ENCODE measurements around the gene TNRC18. TPM values are rescaled to one million over a fixed set of nuclear protein-coding genes. Genes with fewer than 3 reads are reported as not detected.
"Not testable (repeated sequence)": the region's sequence is repeated elsewhere in the genome, so short reads cannot be mapped to it uniquely, and the experiment has no call there.

The TNRC18 gene
- total RNA-seq, 1 donor from 2014 or later = 169 TPM

- TF ChIP-seq CTCF (conservative IDR thresholded peaks at IDR 0.05) = no peak
- H3K27ac Mint-ChIP-seq = no peak overlapping the region
- H3K9me3 Mint-ChIP-seq = peaks cover 9% of the 10 kb centered on the region
- no peaks in the 10 kb centered on the region for H3K4me1 Mint-ChIP-seq (ENCODE audit: unreplicated experiment)
- H3K36me3 Mint-ChIP-seq = peaks cover 39% of the 10 kb centered on the region
- DNase-seq (ENCODE audit: extremely low spot score, unreplicated experiment) = no peak
- no peak overlapping the region for H3K4me3 Mint-ChIP-seq
- H3K27me3 Mint-ChIP-seq = no peaks in the 10 kb centered on the region
These were observed 100.8 kb downstream of the TNRC18 start for GRCh38 chr7:5322621-5323410.

GRCh38 chr7:5320802-5321396 is 102.7 kb downstream of the TNRC18 start:
- Mint-ChIP-seq H3K9me3 (peaks cover 9% of the 10 kb centered on the region), H3K4me1 (ENCODE audit: unreplicated experiment) (no peaks in the 10 kb centered on the region), H3K27ac (no peak overlapping the region), H3K36me3 (peaks cover 38% of the 10 kb centered on the region), H3K27me3 (no peaks in the 10 kb centered on the region), H3K4me3 (no peak overlapping the region)
- no peak for TF ChIP-seq CTCF (conservative IDR thresholded peaks at IDR 0.05)
- DNase-seq (ENCODE audit: extremely low spot score, unreplicated experiment) = no peak

GRCh38 chr7:5320391-5320790 is 103.2 kb downstream of the TNRC18 start:
- Mint-ChIP-seq H3K27ac (no peak overlapping the region), H3K9me3 (peaks cover 9% of the 10 kb centered on the region), H3K4me3 (no peak overlapping the region), H3K36me3 (peaks cover 37% of the 10 kb centered on the region), H3K27me3 (no peaks in the 10 kb centered on the region), H3K4me1 (ENCODE audit: unreplicated experiment) (no peaks in the 10 kb centered on the region)
- DNase-seq (ENCODE audit: extremely low spot score, unreplicated experiment) = no peak
- no peak for TF ChIP-seq CTCF (conservative IDR thresholded peaks at IDR 0.05)

- DNase-seq (ENCODE audit: extremely low spot score, unreplicated experiment); H3K27ac Mint-ChIP-seq; H3K27me3 Mint-ChIP-seq; H3K4me1 Mint-ChIP-seq (ENCODE audit: unreplicated experiment); H3K9me3 Mint-ChIP-seq; H3K4me3 Mint-ChIP-seq: not testable (repeated sequence)
- peaks cover 34% of the 10 kb centered on the region for H3K36me3 Mint-ChIP-seq
These were observed 105.0 kb downstream of the TNRC18 start for GRCh38 chr7:5318613-5319012.

- H3K27ac Mint-ChIP-seq = no peak overlapping the region
- H3K9me3 Mint-ChIP-seq = peaks cover 9% of the 10 kb centered on the region
- TF ChIP-seq CTCF (conservative IDR thresholded peaks at IDR 0.05) = no peak
- DNase-seq (ENCODE audit: extremely low spot score, unreplicated experiment) = no peak
- H3K4me3 Mint-ChIP-seq = no peak overlapping the region
- H3K36me3 Mint-ChIP-seq = peaks cover 31% of the 10 kb centered on the region
- no peaks in the 10 kb centered on the region for H3K4me1 Mint-ChIP-seq (ENCODE audit: unreplicated experiment)
- H3K27me3 Mint-ChIP-seq = no peaks in the 10 kb centered on the region
These were observed 107.9 kb downstream of the TNRC18 start for GRCh38 chr7:5315761-5316160.

- Mint-ChIP-seq H3K27me3 (no peaks in the 10 kb centered on the region), H3K27ac (no peak overlapping the region), H3K36me3 (peaks cover 30% of the 10 kb centered on the region), H3K4me1 (ENCODE audit: unreplicated experiment) (no peaks in the 10 kb centered on the region), H3K9me3 (peaks cover 9% of the 10 kb centered on the region), H3K4me3 (no peak overlapping the region)
- no peak for DNase-seq (ENCODE audit: extremely low spot score, unreplicated experiment)
- no peak for TF ChIP-seq CTCF (conservative IDR thresholded peaks at IDR 0.05)
These were observed 108.8 kb downstream of the TNRC18 start for GRCh38 chr7:5314864-5315263.

- H3K4me1 Mint-ChIP-seq (ENCODE audit: unreplicated experiment); H3K4me3 Mint-ChIP-seq; H3K27me3 Mint-ChIP-seq; DNase-seq (ENCODE audit: extremely low spot score, unreplicated experiment); H3K9me3 Mint-ChIP-seq; H3K27ac Mint-ChIP-seq: not testable (repeated sequence)
- peaks cover 17% of the 10 kb centered on the region for H3K36me3 Mint-ChIP-seq
These were observed 110.4 kb downstream of the TNRC18 start for GRCh38 chr7:5313076-5313885.

- H3K36me3 Mint-ChIP-seq = peaks cover 14% of the 10 kb centered on the region
- DNase-seq (ENCODE audit: extremely low spot score, unreplicated experiment); H3K9me3 Mint-ChIP-seq; H3K27ac Mint-ChIP-seq; H3K4me3 Mint-ChIP-seq; H3K4me1 Mint-ChIP-seq (ENCODE audit: unreplicated experiment); H3K27me3 Mint-ChIP-seq: not testable (repeated sequence)
These were observed 111.2 kb downstream of the TNRC18 start for GRCh38 chr7:5312276-5313070.
